Ovary (tissue), 9 donors: Measurements from ENCODE around the gene LIPM. TPM values are rescaled to one million over a fixed set of nuclear protein-coding genes. Genes with fewer than 3 reads are reported as not detected.

Source experiments
- DNase-seq, 5 donors: peaks; one replicate each; pipeline ENCODE4 v3.0.0-alpha.2; 2019 to 2020
- H3K27ac ChIP-seq, 2 donors: fragments of 200-600 bp; one replicate each; pipeline versions ENCODE4 v1.5.1 to v1.8.0; 2019 to 2022
- H3K27me3 ChIP-seq: fragments of 200-600 bp; one replicate; pipeline ENCODE4 v1.8.0; 2022
- H3K36me3 ChIP-seq: fragments of 200-600 bp; sonication (generic); one replicate; pipeline ENCODE4 v1.5.1; 2019
- H3K4me1 ChIP-seq: one replicate; pipeline ENCODE4 v1.8.1; 2013; ENCODE audit warnings: mild to moderate bottlenecking, moderate library complexity; ENCODE audit not compliant: insufficient read depth
- H3K4me3 ChIP-seq: fragments of 200-600 bp; sonication (generic); one replicate; pipeline ENCODE4 v1.5.1; 2017
- H3K9me3 ChIP-seq, 2 donors: fragments of 200-600 bp in 1 of 2; sonication (generic) in 1 of 2; one replicate each; pipeline versions ENCODE4 v1.5.1 to v1.8.1; 2013 to 2019; ENCODE audit warnings: mild to moderate bottlenecking in 1 of 2, moderate library complexity in 1 of 2
- EP300 ChIP-seq: sonication (generic); formaldehyde crosslinking; IDR thresholded peaks from one replicate; pipeline ENCODE4 v1.6.1; 2017; ENCODE audit warnings: antibody characterized with exemption
- POLR2A ChIP-seq: fragments of 450-650 bp; IDR thresholded peaks from one replicate; pipeline ENCODE4 v1.6.1; 2017; ENCODE audit warnings: antibody characterized with exemption, mild to moderate bottlenecking, moderate library complexity
- WGBS, 3 donors: extraction: QIAGEN DNeasy Blood & Tissue Kit in 1 of 3; methylation state at CpG; one replicate each; pipeline versions ENCODE4 v1.1.5 to v1.1.7; 2013 to 2017; 5-methylcytosine and 5-hydroxymethylcytosine counted together
- intact Hi-C, 4 donors: fragments of 100-400 bp; cut with DNase I; formaldehyde crosslinking; loops; one replicate each; pipeline versions ENCODE4 v1.11.0 to v1.15.1; 2022 to 2023
- polyA plus RNA-seq, 2 donors: library from polyadenylated mRNA; stranded (reverse); fragments of 200-250 nt in 1 of 2; fragments of 350-450 nt in 1 of 2; fragmentation: Illumina TruSeq in 1 of 2; extraction: RNeasy Lipid Tissue Mini Kit (QIAGEN cat#74804) in 1 of 2; gene quantifications; one replicate each; pipeline ENCODE4 v1.2.3, GENCODE V29; 2013 to 2014
- total RNA-seq, 7 donors: library from RNA; depleted of rRNA in 2 of 7; stranded (reverse); fragments of >200 nt in 2 of 7; fragmentation: NEBNext Ultra II Directional in 3 of 7; extraction: Animal tissue kit (Norgen Biotek cat#: 25700) in 3 of 7; gene quantifications; one replicate each; pipeline versions ENCODE4 v1.1.0 to v1.2.4, GENCODE V29; 2016 to 2023
- TF ChIP-seq, protein P1 (sequence below), 3 donors: fragments of 450-650 bp in 2 of 3; fragments of 200-600 bp in 1 of 3; IDR thresholded peaks; one replicate each; pipeline versions ENCODE4 v1.5.1 to v1.8.0; 2016 to 2022; ENCODE audit warnings: antibody characterized with exemption in 3 of 3, mild to moderate bottlenecking in 1 of 3
- donor health status: DM: no; HTN: no; CAD: no; lungs with moderate emphysema.
- donor health status: DM: no; HTN: no; CAD: no.
- donor health status: Bipolar disorder and iron deficiency.
- donor health status: DM: yes; HTN: yes; CAD: no.
- donor health status: DM: no; HTN: no; CAD: no.
- donor health status: DM: yes; HTN: yes; CAD: no.

Gene LIPM
- total and polyA plus RNA-seq, 9 donors, result not detected

DNA sequence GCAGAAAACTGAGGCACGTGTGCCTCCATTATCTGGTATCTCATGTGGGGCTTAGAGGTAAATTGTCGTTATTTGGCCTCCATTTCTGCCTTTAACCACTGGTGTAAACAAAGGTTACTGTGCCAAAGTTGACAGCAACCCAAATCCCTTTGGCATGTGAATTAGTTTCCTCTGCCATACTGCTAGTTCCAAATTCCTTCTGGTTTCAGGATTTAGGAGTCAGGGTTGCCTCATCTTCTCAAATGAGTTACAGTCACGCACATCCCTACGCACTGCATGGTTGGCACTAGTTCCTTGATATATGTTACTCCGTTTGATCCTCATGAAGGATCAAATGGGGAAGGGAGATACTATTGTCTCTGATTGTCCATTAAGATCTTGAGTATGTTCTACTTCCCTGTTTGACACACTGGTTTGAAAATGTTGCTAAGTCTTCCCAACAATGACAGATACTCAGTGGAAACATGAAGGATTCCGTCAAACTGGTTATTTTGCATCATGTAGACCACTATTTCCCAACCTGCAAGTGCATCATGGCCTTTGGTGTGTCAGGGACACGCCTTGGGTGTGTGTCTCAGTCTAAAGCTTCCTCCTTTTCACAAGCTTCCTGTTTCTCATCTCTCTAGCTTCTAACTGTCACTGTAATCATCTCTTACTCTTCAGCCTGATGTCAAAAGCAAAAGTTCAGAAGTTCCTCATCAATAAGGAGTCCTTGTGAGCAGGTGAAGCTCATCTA, 43.0 kb upstream of the LIPM start, which contains the start of gene LIPN:
LIPN (plus strand) TSS at position 655 of the 736 bp plus-strand sequence. CDS start 1,386 bp downstream, outside the sequence.
- H3K27ac ChIP-seq, result no peak within 1 kb of the TSS
- no peaks in the 10 kb centered on the region for H3K36me3 ChIP-seq
- no peak within 1 kb of the TSS for H3K4me3 ChIP-seq
- peaks cover 1% of the 10 kb centered on the region for H3K4me1 ChIP-seq
- 79 to 97% (median 96%) methylated on average over 7 of the region's 7 CpGs for WGBS, 3 donors
- no peak for DNase-seq
- intact Hi-C loops, result no loop called here
- no peaks in the 10 kb centered on the region for H3K27me3 ChIP-seq
- H3K9me3 ChIP-seq, result no peaks in the 10 kb centered on the region
- TF ChIP-seq, protein P1, sequence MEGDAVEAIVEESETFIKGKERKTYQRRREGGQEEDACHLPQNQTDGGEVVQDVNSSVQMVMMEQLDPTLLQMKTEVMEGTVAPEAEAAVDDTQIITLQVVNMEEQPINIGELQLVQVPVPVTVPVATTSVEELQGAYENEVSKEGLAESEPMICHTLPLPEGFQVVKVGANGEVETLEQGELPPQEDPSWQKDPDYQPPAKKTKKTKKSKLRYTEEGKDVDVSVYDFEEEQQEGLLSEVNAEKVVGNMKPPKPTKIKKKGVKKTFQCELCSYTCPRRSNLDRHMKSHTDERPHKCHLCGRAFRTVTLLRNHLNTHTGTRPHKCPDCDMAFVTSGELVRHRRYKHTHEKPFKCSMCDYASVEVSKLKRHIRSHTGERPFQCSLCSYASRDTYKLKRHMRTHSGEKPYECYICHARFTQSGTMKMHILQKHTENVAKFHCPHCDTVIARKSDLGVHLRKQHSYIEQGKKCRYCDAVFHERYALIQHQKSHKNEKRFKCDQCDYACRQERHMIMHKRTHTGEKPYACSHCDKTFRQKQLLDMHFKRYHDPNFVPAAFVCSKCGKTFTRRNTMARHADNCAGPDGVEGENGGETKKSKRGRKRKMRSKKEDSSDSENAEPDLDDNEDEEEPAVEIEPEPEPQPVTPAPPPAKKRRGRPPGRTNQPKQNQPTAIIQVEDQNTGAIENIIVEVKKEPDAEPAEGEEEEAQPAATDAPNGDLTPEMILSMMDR (IDR thresholded peaks at IDR 0.05), result no peak
- no peak for TF ChIP-seq EP300
- TF ChIP-seq POLR2A, result no peak

DNA sequence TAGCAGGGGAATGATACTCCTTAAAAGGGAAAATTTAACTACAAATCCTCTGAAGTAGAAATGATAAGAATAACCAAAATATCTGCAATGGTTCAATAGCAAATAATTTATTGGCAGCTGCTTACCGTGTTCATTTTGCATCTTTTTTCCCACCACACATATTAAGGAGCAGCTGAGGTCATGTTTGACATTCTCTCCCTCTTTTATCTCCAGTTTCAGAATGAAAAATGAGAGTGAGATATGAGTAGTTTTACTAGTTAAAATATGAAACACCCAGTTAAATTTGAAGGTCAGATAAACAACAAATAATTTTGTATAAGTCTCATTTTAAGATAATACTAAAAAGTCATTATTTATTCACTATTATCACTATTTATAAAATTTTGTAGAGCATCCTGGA, 39.6 kb upstream of the LIPM start:
- no peaks in the 10 kb centered on the region for H3K36me3 ChIP-seq
- no peaks in the 10 kb centered on the region for H3K27me3 ChIP-seq
- H3K4me1 ChIP-seq, result peaks cover 1% of the 10 kb centered on the region
- no peaks in the 10 kb centered on the region for H3K9me3 ChIP-seq
- no peak for TF ChIP-seq EP300
- TF ChIP-seq POLR2A, result no peak
- TF ChIP-seq, protein P1 (IDR thresholded peaks at IDR 0.05), result no peak
- H3K4me3 ChIP-seq, result no peak overlapping the region
- intact Hi-C loops, result no loop called here
- DNase-seq, result no peak
- no peak overlapping the region for H3K27ac ChIP-seq
- WGBS, 3 donors, result 1 to 16% (median 5%) methylated on average over 1 of the region's 1 CpG

DNA sequence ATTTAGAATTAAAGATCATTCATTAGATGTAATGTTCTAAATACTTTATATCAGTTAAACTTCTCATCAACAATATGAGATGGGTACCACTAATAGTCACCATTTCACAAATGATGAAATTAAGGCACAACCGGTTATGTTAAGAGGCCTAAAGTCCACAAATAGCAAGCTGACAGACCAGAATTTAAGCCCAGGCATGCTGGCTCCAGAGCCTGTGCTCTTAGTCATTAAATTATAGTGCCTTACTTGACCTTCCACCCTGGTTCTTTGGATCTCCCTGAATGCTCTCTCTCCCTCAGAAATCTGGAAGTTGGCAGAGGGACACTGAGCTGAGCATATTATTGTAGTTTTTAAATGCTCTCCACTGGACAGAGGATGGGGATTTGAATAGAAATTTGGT, 39.1 kb upstream of the LIPM start:
- WGBS, 3 donors, result 3 to 12% (median 8%) methylated on average over 1 of the region's 1 CpG
- no peaks in the 10 kb centered on the region for H3K9me3 ChIP-seq
- H3K27ac ChIP-seq, result no peak overlapping the region
- no peak overlapping the region for H3K4me3 ChIP-seq
- peaks cover 1% of the 10 kb centered on the region for H3K4me1 ChIP-seq
- no peaks in the 10 kb centered on the region for H3K36me3 ChIP-seq
- TF ChIP-seq, protein P1 (IDR thresholded peaks at IDR 0.05), result no peak
- no peak for DNase-seq
- intact Hi-C loops, result no loop called here
- no peaks in the 10 kb centered on the region for H3K27me3 ChIP-seq

DNA sequence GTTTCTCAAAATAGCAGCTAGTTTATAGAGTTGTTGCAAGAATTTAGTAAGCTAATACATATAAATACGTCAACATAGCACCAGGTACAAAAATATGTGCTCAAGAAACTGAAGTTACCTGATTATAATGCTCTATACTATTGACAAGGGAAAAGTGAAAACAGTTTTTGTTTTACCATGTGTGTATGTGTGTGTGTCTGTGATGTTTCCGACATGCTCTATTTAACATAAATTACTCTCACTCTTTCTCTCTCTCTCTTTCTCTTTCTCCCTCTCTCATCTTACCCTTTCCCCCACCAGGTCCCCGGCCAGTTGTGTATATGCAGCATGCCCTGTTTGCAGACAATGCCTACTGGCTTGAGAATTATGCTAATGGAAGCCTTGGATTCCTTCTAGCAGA, 38.4 kb upstream of the LIPM start:
- Histone ChIP-seq H3K27ac (peak overlapping the region in 1 of 2 donors; percentile 2), H3K4me3 (no peak overlapping the region), H3K9me3 (no peaks in the 10 kb centered on the region), H3K36me3 (no peaks in the 10 kb centered on the region), H3K27me3 (no peaks in the 10 kb centered on the region), H3K4me1 (peaks cover 1% of the 10 kb centered on the region)
- intact Hi-C loops, result no loop called here
- 79 to 89% (median 89%) methylated on average over 3 of the region's 3 CpGs for WGBS, 3 donors
- DNase-seq, result no peak
- no peak for TF ChIP-seq POLR2A
- TF ChIP-seq EP300, result no peak
- TF ChIP-seq, protein P1 (IDR thresholded peaks at IDR 0.05), result no peak
